NK-92 (cell line): ENCODE measurements around the gene ITPK1.

ENCODE experiments used
- DNase-seq: peaks from one replicate; lab custom pipeline; 2025; ENCODE audit not compliant: unreplicated experiment; lab: John Stamatoyannopoulos, UW

The ITPK1 gene

DNA sequence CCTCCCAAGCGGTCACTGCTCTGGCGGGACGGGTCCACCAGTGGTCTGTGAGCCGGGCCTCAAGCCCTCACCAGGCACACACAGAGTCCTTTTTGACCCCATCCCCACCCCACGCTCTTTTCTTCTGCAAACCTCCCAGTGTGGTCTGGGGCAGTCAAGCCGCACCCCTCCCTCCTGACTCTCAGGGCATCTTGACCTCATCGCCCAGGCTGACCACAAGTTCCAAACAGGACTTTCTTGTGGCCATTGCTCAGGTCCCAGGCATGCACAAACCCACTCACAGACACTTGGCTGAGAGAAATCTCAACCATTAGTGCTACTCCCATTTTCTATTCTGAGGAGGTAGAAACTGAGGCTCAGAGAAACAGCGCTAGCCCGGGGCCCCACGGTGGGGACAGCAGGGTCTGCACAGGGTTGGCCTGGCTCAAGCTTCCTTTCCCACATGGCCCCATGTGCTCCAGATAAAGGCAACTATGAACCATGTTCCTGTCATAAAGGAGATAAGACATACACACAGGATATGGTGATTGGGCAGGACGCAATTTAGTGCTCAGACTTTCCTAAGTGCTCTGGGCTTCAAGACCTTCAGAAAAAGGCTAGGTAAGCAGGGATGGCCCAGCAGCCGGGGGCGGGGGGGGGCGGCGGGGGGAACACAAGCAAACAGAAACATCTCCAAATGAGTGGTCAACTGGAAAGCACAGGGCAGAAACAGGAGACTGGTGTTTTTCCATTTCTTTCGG is 69.6 kb downstream of the ITPK1 start:
- DNase-seq: no peak

DNA sequence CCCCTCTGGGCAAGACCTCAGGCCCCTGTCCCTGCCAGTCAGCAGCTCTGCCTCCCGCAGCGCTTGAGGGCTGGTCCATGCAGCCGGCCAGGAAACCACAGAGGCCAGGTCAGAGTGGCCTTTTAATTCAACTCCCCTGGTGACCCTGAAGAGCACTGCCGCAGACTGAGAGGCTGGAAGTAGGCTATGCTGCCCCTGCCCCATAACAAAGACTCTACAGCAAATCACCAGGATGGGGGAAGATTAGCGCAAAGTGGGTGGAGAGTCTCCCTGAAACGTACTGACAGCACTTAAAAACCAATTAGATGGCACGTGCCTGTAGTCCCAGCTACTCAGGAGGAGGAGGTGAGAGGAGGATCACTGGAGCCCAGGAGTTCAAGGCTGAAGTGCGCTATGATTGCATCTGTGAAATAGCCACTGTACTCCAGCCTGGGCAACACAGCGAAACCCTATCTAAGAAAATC is 70.5 kb downstream of the ITPK1 start:
- DNase-seq: no peak

GRCh38 chr14:93044556-93044955 is 71.2 kb downstream of the ITPK1 start:
- no peak for DNase-seq

DNA sequence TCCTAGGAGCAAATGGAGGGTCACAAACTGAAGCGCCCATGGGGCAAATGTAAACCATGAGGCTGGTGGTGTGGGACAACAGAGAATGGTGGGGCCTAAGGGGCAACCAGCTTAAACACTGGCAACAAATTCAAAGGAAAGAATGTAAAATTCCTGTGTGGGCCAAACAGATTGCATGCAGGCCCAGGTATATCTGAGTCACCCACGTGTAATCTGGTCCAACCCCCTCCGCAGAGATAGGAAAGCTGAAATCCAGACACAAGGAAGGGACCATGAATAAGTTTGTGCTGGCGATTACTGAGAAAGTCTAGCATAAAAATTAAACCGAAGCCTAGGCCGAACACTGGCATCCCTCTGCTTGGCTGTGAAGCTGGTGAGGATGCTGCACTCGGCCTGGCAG is 71.6 kb downstream of the ITPK1 start:
- DNase-seq: no peak

- DNase-seq: no peak
Observed at GRCh38 chr14:93042968-93043940, 72.5 kb downstream of the ITPK1 start.

- DNase-seq: no peak
Observed at GRCh38 chr14:93041830-93042229, 73.9 kb downstream of the ITPK1 start.

DNA sequence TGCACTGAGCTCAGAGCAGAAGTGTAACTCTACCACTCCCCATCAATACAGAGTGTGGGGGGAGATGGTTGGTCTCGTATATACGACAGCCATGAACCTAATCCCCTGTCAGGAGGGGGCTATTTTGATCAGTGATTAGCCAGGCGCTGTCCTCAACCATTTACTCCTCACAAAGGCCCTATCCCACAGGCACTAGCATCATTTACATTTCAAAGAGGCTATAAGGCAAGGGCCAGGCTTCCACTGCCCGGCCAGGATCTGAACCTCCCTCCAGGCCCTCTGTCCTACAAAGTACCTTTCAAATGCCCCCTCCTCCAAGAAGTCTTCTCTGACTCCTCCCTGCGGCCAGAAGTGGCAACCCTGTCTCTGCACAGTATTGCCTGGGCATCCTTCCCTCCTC is 74.7 kb downstream of the ITPK1 start:
- DNase-seq: no peak

GRCh38 chr14:93040443-93040842 is 75.3 kb downstream of the ITPK1 start:
- no peak for DNase-seq

GRCh38 chr14:93039649-93040315 is 75.9 kb downstream of the ITPK1 start:
- no peak for DNase-seq

DNA sequence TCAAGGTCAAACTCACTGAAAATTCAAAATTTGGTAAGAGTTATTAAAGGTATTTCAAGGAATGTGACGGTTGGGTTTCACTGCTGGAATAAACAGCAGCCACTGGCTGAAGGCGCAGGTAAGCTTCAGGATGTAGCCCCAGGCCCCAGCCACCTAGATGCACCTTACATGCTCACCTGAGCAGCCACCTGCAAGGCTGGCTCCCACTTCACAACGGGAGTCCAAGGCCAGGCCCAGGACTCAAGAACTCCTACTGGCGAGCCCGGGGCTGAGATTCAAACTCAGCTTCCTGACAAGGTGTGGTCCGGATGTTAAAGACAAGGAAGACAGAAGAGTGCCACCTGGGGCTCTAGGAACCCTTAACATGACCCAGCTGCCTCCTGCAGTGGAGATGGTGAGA is 78.4 kb downstream of the ITPK1 start:
- no peak for DNase-seq

DNA sequence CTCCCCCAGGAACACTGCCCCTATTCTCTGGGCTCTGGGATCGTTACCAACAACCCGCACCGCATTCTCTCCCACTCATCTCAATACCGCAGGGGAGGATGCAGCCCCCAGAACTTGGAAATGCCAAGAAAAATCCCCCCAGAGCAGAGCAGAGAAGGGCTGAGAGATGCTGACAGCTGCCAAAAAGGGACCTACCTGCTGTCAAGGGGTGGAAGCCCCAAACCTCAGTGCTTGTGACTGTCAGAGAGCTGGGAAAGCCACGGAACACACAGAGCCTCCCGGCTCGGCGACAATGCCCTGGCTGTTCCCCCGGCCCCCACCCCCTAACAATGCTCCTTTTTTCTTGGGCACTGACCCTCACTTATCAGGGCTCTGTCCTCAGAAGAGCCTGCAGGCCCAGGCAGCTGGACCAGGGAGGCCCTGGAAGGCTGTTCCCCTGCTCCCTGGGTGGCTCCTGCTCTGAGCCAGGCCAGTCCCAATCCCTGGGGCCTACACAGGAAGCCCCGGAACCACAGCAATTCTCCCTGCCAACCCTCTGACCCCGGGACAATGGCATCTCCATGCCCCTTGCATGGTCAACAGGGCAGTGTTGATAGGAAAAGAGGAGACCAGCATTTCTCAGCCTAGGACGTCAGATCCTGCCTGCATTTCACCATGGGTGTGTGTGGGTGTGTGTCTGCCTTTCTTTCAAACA is 78.9 kb downstream of the ITPK1 start:
- DNase-seq: no peak

DNA sequence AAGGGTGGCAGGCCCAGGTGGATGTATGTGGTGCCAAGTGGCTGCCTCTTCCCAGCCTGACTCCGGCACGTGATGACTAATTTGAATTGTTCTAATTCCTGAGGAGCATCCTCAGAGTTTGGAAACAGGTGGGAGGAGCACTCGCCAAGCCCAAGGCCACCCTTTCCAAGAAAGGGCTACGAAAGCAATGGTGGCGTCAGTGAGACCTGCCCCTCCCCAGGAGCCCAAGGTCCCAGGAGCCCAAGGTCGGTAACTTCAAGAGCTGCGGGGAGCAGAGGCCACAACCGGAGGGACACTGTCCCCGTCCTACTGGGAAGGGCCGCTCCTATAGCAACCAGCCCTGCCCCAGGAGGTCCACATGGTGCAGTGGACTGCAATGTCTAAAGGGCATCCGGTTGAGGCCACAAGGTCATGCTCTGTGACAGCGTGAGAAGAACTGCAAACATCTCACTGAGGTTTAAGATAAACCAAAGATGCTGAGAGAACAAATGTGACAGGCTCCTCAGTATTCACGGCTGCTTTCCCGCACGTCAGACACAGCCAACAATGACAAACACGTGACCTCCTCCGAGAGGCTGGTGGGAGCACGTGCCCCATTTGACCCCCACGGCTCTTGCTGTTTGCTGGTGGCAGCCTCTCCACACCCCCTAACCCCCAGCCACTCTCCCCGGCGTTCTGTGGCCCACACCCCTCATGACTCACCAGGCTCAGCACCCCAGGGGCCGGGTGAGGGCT is 79.6 kb downstream of the ITPK1 start:
- no peak for DNase-seq

- no peak for DNase-seq
Observed at GRCh38 chr14:93035585-93035916, 80.2 kb downstream of the ITPK1 start.

DNA sequence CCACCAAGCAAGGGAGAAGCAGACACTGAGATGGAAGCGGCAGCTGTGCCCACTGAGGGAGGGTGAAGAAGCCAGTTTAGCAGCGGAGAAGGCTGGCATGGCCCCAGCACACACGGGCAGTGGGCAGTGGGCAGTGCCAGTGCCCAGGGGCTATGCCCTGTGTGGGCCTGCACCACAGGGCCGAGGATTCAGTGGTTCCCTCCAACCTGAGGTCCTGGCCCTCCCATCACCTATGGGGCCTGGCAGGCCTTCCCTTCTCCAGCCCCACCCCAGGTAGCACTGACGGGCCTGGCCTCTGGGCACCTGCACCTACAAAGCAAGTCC is 81.1 kb downstream of the ITPK1 start:
- DNase-seq: no peak

DNA sequence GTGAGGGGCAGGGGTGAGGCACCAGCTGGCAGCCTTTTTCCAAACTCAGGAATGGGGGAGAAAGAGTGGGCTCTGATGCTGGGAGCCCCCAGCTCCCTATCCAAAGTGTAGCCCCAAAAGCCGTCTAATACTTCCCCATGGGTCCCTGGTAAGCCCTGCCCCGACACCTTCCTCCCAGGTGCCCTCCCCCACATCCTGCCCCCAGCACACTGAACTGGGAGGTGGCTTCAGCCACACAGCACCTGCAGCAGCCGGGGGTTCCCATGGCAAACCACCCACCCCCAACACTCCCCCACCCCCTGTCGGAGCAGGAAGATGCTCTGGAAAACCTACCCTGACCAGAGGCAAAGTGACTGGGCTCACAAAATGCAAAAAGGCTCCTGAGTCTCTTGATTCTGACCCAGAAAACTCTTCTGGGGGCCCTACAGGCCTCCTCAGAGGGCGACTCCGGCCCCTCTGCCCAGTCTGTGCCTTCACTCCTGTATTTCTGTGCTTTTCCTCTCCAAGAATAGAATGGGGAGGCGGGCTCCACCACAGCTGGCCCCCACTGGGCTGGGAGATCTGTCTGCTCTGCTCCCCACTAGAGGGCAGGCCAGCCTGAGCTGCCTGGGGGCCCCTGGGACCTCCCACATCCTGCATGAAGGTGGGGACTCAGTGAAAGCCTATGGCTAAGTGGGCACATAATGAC is 81.6 kb downstream of the ITPK1 start:
- no peak for DNase-seq

DNA sequence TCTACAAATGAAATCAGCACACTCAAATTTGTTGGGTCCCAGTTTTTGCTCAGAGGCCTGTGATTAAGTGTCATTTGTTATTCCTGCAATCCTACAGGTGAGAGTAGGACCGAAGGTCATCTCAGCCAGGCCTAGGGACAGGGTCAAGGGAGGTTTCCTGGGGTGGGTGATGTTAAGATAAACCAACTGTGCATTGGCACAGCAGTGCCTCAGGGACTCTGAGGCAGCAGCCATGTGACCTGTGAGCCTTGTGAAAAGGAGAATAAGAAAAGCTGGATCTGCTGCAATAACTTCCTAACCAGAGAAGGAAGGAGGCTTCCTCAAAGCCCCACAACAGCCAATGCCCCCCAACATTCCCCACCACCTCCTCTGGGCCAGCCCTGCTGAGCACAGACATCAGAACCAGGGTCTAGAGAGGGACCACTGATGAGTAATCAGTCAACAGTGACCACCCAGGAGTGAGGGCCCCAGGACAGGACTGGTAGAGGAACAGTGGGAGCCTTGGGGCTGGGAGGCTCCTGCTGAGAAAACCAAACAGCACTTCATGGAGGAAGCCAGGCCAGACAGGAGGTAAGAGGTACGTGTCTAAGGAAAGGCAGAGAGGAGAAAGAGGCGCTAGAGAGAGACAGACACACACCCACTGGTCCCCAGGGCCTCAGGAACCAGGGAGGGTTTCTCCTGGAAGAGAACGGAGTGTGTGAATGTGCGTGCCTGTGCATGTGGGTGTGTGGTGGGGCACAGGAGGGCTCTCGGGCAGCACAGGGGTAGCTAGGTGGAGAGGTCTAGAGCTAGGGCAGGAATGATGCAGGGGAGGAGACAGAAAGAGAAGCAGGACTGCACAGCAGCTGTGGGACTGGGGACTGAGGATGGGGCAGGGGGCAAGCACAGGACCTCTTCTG is 82.4 kb downstream of the ITPK1 start:
- DNase-seq: no peak

- no peak for DNase-seq
Observed at GRCh38 chr14:93032421-93032936, 83.2 kb downstream of the ITPK1 start.

- no peak for DNase-seq
Observed at GRCh38 chr14:93031505-93032315, 84.0 kb downstream of the ITPK1 start.
